GM18861 (cell line): Measurements from ENCODE around the gene ZFHX3.

Source experiments
- ATAC-seq: cut with Tn5 transposase; IDR thresholded peaks from one replicate; pipeline ENCODE4 v1.9.1; 2021; ENCODE audit not compliant: unreplicated experiment

Gene ZFHX3

GRCh38 chr16:72957303-72958277 is 90.3 kb downstream of the ZFHX3 start:
- ATAC-seq: no peak

DNA sequence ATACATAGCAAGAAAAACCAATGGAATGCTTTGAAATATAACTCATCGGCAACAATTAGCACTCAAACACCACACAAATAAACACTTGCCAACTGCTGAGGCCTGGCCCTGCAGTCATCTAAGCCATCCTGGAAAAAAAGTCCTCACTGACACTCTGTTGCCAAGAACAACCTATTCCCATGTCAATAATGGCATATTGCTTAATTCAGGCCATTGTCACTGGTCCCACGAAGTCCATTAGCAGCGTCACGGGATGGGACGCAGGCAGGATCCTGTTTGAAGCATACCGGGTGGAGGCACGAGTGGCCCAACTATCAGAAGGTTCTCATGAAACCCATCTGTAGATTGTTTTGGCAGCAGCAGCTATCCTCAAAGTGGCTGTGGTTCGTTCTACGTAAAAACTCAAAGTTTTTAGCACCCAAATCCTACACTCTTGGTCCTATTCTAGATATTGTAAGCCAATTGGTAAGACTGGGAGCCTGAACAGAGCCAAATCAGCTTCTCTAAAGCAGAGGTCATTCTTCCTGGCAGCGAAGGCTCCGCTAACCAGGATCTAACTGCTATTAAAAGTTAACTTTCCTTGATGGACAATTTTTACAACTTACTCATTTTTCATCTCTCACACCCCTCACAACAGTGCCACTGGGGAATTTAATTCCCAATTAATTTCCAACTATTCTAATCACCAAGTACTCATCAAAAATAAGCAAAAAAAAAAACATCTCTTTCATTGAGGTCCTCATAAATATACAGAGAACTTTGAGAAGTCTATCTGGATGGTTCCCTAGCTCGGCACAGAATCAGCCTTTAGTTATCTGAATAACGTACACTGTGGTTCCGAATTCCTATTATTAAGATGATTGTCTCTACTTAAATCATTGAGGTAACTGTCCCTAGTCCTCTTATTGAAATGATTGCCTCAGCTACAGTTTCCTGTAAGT is 91.5 kb downstream of the ZFHX3 start:
- no peak for ATAC-seq

DNA sequence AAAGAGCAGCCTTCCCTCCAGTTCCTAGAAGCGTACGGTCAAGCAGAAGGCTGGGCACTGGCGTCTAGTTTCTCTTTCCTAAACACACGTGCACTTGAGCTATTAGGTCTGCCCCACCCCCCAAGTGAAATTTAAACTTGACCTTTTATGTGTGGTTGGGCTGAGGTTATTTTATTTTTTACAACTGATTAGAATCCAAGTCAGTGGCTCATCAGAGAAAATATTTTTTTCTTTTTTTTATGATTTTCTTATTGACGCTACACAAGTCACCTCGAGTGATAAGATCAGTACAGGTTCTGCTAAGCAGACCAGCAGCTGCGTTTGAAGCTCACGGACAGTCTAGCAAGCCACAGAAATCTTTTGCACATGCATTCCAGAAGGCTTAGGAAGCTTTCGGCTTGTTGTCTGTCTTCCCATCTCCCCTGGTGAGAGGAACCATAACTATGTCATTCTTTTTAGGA is 95.1 kb downstream of the ZFHX3 start:
- no peak for ATAC-seq

DNA sequence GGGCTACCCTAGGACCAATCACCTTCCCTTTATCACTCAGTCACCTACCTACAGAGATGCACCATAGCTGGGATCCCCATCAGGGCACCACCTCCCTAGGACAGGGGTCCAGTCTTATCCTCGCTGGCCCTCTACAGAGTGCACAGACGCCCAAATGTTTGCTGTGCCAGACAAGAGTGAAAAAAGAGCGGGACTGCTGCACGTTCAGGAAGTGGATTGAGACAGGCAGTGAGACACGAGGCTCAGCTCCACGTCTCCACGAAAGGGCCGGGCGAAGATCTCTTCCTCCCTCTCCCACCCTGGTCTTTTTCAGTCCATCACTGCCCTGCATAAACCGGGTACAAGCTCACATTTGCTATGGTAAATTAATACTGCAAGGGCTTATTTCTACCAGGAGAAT is 95.5 kb downstream of the ZFHX3 start:
- ATAC-seq: no peak

DNA sequence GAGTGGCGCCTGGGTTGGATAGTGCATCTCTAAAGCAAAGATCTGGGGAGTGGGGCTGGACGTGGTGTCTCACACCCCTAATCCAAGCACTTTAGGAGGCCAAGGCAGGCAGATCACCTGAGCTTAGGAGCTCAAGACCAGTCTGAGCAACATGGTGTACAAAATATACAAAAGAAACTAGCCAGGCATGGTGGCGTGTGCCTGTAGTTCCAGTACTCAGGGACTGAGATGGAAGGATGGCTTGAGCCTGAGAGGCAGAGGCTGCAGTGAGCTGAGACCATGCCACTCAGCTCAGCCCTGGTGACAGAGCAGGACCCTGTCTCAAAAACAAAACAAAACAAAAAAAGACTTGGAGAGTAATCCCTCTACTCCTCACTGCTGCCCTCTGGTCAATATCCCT is 96.0 kb downstream of the ZFHX3 start:
- ATAC-seq: no peak

- no peak for ATAC-seq
Measured at GRCh38 chr16:72950669-72951068, 97.3 kb downstream of the ZFHX3 start.

DNA sequence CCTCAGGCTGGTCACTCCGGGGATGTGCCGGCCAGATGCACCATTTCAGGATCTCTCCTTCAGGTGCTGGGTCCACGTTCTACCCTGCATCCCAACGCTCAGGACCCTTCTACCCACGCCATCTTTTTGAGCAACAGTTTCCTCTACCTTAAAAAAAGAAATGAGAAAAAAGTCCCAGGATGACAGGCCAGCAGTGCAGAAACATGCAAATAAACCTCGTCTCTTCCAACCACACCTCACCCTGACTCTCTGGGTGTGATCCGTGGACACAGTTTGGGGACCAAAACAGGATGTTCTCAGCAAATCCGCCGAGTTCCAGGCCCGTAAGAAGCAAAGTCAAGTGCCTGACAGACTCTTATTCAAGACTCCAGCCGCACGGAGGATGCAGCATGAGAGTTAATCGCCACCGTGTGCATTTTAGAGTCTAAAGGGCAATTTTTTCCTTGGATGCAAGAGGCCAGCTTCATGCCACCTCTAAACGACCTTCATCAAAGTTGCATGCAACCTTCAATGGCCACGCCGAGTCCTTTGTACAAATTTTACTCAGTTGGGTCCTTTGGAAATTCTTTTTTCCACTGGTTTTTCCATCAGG is 99.6 kb downstream of the ZFHX3 start:
- ATAC-seq: no peak

GRCh38 chr16:72947379-72948237 is 100.3 kb downstream of the ZFHX3 start:
- ATAC-seq: no peak

GRCh38 chr16:72946474-72947194 is 101.3 kb downstream of the ZFHX3 start:
- ATAC-seq: no peak

DNA sequence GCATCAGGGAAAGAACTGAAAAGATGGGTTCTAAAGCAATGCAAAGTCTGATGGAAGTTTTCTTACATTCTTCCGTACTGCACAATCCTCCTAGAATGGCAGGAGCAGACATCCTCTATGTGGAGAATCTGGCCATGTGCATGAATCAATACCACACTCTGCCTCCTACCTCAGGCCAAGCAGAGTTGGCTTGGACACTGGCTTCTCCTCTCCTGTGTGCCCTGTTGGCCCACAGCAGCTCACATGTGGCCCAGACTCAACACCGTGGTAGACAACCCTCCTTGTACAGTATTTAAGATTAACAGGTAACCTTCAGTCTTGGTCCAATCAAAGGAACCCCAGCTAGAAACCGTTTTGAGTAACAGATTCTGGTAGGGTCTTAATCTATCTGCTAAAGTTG is 101.9 kb downstream of the ZFHX3 start:
- no peak for ATAC-seq

GRCh38 chr16:72945611-72946010 is 102.3 kb downstream of the ZFHX3 start:
- no peak for ATAC-seq

GRCh38 chr16:72944757-72945485 is 103.0 kb downstream of the ZFHX3 start:
- ATAC-seq: no peak

DNA sequence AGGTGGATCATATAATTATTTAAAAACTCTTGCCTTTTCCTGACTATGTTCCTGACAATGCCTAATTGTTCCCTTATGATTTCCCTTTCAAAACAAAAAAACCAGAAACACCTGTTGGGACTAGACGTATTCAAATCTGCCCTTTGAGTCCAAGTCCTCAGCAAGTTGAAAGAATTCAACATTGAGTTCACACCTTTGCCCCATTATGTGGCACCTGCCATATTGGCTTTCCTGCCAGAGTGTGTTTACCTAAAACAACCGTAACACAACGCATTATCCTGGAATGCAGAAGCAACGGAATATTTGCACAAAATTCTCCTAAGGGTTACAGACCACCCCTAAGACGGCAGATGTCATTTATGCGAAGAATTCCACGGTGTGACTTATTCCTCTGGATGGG is 105.9 kb downstream of the ZFHX3 start:
- no peak for ATAC-seq

DNA sequence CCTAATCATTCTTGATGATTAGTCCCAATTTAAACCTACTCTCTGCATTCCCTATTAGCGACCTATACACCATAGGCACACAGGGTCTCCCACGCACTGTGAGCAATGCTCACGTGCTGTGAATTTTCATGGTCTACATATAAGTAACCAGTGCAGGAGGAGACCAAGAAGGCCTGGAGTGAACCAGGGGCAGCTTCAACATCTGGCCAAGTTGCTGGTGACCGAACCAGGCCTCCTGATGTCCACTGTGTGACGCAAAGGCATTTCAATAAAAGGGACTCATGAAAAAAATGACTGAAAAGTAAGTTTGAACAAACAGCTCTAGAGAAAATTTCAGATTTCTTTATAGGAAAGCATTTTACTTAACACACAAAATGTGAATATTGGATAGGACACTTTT is 107.0 kb downstream of the ZFHX3 start:
- no peak for ATAC-seq

- no peak for ATAC-seq
Measured at GRCh38 chr16:72939247-72939646, 108.7 kb downstream of the ZFHX3 start.

GRCh38 chr16:72938795-72939164 is 109.1 kb downstream of the ZFHX3 start:
- no peak for ATAC-seq

- ATAC-seq: no peak
Measured at GRCh38 chr16:72937916-72938794, 109.8 kb downstream of the ZFHX3 start.

DNA sequence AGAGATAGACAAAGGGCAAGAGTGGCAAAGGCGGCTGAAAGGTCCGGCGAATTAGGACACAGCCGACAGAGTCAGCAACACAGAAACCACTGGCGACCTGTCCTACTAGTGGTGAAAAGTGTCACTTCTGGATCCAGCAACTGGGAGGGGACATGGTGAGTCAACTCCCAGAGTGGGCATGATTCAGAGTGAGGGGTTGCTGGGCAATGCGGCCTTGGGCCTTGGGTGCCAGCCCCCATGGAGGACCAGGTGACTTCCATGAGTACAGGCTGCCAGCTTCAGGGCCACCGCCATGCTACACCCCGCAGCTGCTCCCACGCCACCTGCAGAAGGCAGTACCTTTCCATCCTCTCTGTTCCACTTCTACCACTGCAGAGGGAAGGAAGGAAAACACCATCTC is 110.6 kb downstream of the ZFHX3 start:
- ATAC-seq: no peak
